T47D (cell line): ENCODE data around the gene RHO.
"Not testable (repeated sequence)": the region's sequence is repeated elsewhere in the genome, so short reads cannot be mapped to it uniquely, and the experiment has no call there.

Experiments used
- DNase-seq, 2 experiments: peaks; one replicate each; pipeline versions ENCODE4 v3.0.0 to v3.0.0-alpha.2; 2011 to 2012; ENCODE audit warnings: low read depth in 1 of 2, low spot score in 1 of 2
- JUND ChIP-seq: IDR thresholded peaks from 2 replicates; pipeline ENCODE4 v1.6.1; 2012; ENCODE audit warnings: low read depth
- in situ Hi-C: cut with HindIII; loops from 2 replicates; pipeline ENCODE4 v1.10.0; 2016; ENCODE audit warnings: low sequenced_read_pairs, low pct_unique_long_range_greater_than_20kb

Gene RHO

DNA sequence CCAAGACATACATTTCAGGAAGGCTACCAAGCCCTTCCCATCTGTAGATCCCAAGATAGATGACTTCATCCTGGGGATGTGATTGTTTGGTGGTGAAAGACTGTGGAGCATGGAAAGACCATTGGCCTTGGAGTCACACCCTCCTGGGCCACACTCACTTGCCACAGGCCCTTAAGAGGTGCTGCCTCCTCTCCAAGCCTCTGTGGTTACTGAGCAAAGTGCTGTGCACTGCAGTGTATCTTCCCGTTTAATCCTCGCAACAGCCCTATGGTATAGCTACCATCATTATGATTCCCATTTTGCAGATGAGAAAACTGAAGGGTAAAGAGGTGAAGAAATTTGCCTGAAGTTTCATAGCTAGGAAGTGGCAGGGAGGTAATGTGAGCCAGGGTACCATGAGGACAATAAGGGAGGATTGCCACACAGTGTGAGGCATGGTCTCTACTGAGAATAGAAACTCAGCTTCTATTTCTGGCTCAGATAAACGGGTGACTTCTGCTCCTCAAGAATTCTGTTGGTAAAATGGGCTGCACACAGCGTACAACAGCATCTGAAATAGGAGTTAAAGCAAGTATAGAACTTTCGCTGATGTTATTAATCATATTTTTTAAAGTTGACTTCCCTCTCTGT lies 23.9 kb upstream of the RHO start:
- TF ChIP-seq JUND, result no peak
- no peak for DNase-seq
- in situ Hi-C loops, result no loop called here

DNA sequence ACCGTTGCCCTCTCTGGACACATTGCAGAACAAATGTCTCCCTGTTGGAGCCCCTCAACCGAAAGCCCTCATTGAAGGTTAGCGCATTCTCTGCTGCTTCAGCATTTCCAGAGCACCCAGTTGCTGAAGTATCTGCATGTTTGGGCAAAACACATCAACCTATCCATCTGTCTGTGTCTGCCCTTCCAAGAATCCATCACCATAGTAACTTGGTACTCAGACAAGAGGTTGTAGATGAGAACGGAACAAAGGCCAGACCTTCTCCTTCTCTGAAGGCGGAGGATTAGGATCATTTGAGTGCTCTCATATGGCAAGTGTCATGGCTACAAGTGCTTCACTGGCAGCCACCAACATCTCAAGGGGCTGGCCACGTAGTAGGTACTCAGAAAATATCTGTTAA lies 23.1 kb upstream of the RHO start:
- in situ Hi-C loops, result no loop called here
- no peak for TF ChIP-seq JUND
- DNase-seq, result no peak

DNA sequence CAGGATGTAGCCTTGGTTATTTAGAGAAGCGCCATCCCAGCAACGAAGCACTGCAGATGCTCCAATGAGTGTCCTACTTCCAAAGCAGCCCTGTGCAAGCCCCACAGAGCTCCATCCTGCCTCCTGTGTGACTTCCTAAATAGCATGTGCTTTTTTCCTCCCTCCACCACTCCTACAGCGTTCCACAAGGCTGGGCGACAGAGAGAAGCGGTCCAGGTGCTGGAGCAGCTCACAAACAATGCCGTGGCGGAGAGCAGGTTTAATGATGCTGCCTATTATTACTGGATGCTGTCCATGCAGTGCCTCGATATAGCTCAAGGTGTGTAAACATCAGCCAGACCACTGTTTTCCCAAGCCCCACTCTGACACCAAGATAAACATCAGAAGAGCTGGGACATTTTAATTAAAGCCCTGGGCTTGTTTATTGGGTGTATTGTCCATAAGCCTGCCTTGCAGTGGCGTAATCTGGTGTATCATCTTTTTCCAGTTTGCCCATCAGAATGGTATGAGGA lies 22.2 kb upstream of the RHO start:
- in situ Hi-C loops, result no loop called here
- DNase-seq, result peak in 1 of 2 experiments; percentile 96

DNA sequence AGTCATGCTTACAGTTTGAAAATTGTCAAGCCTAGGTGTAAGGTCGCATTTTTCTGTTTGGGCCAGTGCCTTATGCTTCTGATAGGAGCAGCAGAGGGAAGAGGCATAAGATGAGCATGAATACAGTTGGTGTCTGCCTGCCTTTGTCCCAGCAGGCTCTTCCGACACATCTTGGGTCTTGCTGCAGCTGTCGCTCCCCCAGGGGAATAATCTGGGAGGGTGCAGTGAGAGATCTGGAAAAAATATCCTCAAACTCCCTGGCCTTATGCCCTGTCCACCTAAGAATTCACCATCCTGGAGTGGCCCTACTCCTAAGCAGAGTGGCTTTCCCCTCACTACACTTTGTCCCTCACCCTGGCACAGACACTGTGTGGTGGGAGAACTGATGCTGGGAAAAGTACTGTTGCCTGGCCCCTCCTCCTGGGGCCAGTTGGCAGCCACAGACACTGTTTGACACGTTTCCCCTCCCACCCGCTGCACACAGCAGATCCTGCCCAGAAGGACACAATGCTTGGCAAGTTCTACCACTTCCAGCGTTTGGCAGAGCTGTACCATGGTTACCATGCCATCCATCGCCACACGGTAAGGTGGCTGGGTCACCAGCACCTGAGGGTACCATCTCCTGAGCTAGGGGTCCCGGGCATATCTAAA lies 21.1 kb upstream of the RHO start:
- in situ Hi-C loops, result no loop called here
- peak in 1 of 2 experiments; percentile 71 for DNase-seq
- no peak for TF ChIP-seq JUND

More for the DNA sequence above, 22.2 kb upstream of the RHO start:
- TF ChIP-seq JUND, result peak; percentile 82; the same call in 1 of the 2 replicates

DNA sequence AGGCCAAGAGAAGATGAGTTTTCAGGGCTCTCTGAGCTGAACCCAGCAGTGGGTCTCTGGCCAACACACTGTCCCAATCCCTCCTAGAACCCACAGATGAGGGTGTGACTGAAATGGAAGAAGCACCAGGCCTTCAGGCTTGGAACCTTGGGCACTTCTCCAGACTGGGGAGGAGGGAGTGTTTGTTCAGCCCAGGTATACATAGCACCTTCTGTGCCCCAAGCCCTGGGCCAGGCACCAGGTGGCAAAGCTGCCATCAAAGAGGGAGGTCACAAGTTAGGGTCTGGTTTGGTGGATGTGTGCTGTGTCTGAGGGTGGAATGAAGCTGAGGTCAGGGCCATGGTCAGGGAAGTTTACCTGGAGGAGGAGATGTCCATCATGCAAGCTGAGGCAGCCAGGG lies 15.8 kb upstream of the RHO start:
- DNase-seq, result peak in 1 of 2 experiments; percentile 93
- TF ChIP-seq JUND, result no peak
- in situ Hi-C loops, result no loop called here

DNA sequence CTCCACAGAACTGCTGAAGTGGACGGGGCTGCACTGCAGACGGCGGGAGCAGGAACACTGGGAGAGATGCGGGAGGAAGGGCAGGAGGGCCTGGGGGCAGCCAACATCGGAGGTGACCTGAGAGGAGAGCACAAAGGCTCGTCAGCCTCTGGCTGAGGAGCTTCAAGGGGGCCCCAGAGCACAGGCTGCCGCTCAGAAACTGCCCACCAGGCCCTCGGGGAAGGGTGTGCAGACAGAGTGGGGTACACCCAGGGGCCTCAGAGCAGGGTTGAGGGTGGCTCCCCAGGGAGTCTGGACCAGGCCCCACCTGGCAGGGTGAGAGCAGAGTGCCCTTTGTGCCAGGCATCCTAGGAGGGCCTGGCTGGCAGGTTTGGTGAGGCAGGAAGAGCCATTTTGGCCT lies 14.7 kb upstream of the RHO start:
- in situ Hi-C loops, result no loop called here
- DNase-seq, result no peak
- TF ChIP-seq JUND, result no peak

DNA sequence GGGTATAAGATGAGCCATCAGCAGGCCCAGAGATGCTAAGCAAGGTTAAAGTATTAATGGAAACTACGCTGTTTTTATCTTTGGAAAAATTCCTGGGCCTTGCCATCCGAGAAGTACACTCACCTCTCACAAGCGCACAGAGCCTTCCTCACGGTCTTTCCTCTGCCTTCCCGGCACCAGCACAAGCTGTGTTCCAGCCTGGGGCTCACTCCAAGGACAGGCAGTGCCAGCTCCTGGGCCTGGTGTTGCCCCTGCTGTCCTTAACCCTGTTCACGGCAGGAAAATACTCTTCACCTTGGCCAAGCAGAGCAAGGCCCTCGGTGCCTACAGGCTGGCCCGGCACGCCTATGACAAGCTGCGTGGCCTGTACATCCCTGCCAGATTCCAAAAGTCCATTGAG lies 14.3 kb upstream of the RHO start:
- TF ChIP-seq JUND, result no peak
- in situ Hi-C loops, result no loop called here
- no peak for DNase-seq

DNA sequence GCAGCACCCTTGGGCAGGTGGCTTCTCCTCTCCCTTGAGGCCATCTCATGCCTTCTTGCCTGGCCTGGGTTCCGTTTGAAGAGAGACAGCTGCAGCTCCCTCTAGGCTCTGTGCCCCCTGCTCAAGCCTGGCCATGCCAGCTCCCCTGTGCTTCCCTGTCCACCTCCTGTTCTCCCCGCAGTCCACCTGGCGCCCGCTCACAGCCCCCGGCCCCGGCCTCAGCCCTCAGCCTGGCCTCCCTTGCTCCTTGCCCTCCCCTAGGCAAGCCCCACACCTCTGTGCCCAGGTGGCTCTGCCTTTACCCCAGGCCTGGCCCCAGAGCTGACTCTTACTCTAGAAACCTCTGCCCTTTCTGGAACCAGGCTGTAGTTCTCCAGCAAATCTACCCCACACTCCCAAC lies 13.9 kb upstream of the RHO start:
- DNase-seq, result no peak
- in situ Hi-C loops, result no loop called here
- no peak for TF ChIP-seq JUND

DNA sequence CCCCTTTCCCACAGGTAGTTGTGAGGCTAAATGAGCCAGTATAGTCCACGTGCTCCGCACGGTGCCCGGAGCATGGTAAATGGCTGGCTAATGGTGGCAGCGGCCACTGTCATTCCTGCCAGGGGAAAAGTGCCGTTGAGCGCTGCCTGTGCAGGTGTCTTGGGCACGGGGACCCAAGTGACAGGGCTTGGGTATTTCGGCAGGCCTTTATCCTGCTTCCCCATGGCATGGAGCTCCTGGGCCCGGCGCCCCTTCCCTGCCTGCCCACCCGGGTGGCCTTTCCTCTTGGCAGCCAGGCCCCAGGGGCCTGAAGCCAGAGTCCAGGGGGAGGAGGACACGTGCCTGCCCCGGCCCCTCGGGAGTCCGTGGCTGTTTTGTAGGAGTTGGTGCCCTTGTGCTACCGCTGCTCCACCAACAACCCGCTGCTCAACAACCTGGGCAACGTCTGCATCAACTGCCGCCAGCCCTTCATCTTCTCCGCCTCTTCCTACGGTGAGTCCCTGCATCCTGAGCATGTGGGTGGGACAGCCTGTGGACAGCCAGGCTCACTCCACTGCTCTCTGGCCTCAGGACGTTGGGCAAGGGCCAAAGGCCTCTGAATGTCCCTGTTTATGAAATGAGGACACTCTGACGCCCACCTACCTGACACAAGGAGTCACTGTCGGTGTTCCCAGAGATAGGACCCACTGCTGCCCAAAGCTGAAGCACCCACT lies 13.2 kb upstream of the RHO start:
- in situ Hi-C loops, DNase-seq: not testable (repeated sequence)

DNA sequence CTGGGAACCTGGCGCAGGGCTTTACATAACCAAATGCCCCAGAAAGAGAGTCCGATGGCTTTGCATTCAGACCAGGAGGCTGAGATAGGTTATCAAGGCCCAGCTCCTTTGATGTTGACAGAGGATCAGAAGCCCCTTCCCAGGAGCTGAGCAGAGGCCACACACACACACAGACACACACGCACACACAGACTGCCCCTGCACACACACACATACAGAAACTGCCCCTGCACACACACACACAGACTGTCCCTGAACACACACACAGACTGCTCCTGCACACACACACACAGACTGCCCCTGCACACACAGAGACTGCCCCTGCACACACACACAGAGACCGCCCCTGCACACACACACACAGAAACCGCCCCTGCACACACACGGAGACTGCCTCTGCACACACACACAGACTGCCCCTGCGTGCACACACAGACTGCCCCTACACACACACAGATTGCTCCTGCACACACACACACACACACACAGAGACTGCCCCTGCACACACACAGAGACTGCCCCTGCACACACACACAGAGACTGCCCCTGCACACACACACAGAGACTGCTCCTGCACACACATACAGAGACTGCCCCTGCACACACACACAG lies 12.5 kb upstream of the RHO start:
- not testable (repeated sequence) for DNase-seq

DNA sequence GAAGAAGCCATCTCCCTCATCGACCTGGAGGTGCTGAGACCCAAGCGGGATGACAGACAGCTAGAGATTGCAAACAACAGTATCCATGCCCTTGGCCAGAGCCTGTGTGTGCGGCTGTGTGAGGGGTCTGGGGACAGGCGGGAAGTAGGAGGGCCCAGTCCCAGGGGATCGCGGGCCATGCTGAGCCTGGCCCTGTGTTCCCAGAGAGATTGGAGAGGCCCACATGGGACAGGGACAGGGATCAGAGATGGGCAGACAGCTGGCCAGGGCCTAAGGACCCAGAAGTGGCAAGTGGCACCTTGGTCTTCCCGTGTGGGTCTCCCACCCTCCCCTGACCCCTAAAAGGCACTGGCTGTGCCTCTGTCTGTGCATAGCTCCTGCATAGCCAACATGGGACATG lies 10.9 kb upstream of the RHO start:
- in situ Hi-C loops, result no loop called here
- TF ChIP-seq JUND, result no peak
- no peak for DNase-seq

More for the DNA sequence above, 12.5 kb upstream of the RHO start:
- in situ Hi-C loops, result not testable (repeated sequence)

DNA sequence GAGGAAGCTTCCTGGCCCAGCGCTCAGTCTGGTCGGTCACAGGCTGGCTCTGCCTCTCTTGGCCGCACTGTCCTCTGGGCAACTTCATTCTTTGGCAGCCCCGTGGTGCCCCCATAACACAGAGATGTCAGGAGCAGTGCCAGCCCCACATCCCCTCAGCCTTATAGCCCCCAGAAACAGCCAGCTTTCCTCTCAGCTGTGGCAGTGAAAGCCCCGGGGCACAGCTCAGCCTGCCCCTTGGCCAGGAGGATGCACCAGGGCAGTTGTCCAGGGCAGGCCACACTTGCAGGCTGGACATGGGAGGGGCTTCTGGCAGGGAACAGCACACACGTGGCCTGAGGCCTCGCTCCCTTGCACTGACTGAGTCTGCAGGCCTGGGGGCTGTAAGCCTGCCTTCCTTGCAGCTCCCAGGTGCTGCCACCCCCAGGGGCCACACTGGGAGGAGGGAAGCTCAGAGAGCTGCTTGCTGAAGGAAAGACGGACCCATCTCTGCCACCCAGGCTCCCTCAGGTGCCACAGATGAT lies 10.3 kb upstream of the RHO start:
- no peak for TF ChIP-seq JUND
- DNase-seq, result no peak
- in situ Hi-C loops, result no loop called here
